Liver (tissue), 9 donors: ENCODE measurements around the gene TMEM50B. TPM values are rescaled to one million over a fixed set of nuclear protein-coding genes. Genes with fewer than 3 reads are reported as not detected.

Source experiments
- DNase-seq: peaks from one replicate; pipeline ENCODE4 v3.0.0-alpha.2; 2017; ENCODE audit warnings: low spot score
- H3K27ac ChIP-seq, 2 donors: one replicate each; pipeline ENCODE4 v1.7.0; 2013; ENCODE audit warnings: inconsistent platforms in 2 of 2, low read length in 2 of 2, control low read depth in 1 of 2, low read depth in 1 of 2, mild to moderate bottlenecking in 1 of 2
- H3K27me3 ChIP-seq, 4 donors: one replicate each; pipeline versions ENCODE4 v1.6.1 to v1.7.0; 2013; ENCODE audit warnings: low read length in 3 of 4, inconsistent platforms in 1 of 4, mild to moderate bottlenecking in 1 of 4, moderate library complexity in 1 of 4; ENCODE audit not compliant: control insufficient read depth in 4 of 4, insufficient read depth in 4 of 4
- H3K36me3 ChIP-seq, 4 donors: one replicate each; pipeline versions ENCODE4 v1.6.1 to v1.7.0; 2013; ENCODE audit warnings: low read length in 3 of 4, mild to moderate bottlenecking in 3 of 4, low read depth in 1 of 4, moderate library complexity in 1 of 4; ENCODE audit not compliant: control insufficient read depth in 4 of 4, insufficient read depth in 3 of 4
- H3K4me1 ChIP-seq, 4 donors: one replicate each; pipeline versions ENCODE4 v1.6.1 to v1.7.0; 2013; ENCODE audit warnings: low read length in 3 of 4, mild to moderate bottlenecking in 3 of 4, moderate library complexity in 1 of 4; ENCODE audit not compliant: control insufficient read depth in 4 of 4, insufficient read depth in 4 of 4
- H3K4me3 ChIP-seq, 3 donors: one replicate each; pipeline versions ENCODE4 v1.6.1 to v1.7.0; 2013; ENCODE audit warnings: low read length in 3 of 3, control low read depth in 1 of 3, low read depth in 1 of 3, mild to moderate bottlenecking in 1 of 3
- H3K9ac ChIP-seq, 2 donors: one replicate each; pipeline ENCODE4 v1.7.0; 2013; ENCODE audit warnings: low read length in 2 of 2, mild to moderate bottlenecking in 2 of 2, moderate library complexity in 2 of 2, control low read depth in 1 of 2, low read depth in 1 of 2
- H3K9me3 ChIP-seq, 4 donors: one replicate each; pipeline versions ENCODE4 v1.6.1 to v1.7.0; 2013; ENCODE audit warnings: low read length in 3 of 4; ENCODE audit not compliant: control insufficient read depth in 4 of 4
- CTCF ChIP-seq: fragments of 150-350 bp; IDR thresholded peaks from 2 replicates; pipeline ENCODE4 v1.5.1; 2017; ENCODE audit warnings: improper control_type of control experiment, low read depth, low read length; ENCODE audit not compliant: missing input control
- EGR1 ChIP-seq, 2 donors: IDR thresholded peaks; 2 replicates each; pipeline ENCODE4 v1.6.1; 2016 to 2018; ENCODE audit warnings: antibody characterized with exemption in 2 of 2, low read depth in 2 of 2
- GABPA ChIP-seq, 2 donors: IDR thresholded peaks in 1 of 2; conservative IDR thresholded peaks in 1 of 2; 2 replicates each; pipeline ENCODE4 v1.6.1; 2016; ENCODE audit warnings: antibody characterized with exemption in 2 of 2, mild to moderate bottlenecking in 1 of 2, moderate library complexity in 1 of 2
- HNF4G ChIP-seq: IDR thresholded peaks from 2 replicates; pipeline ENCODE4 v1.6.1; 2016; ENCODE audit warnings: antibody characterized with exemption
- JUND ChIP-seq, 2 donors: IDR thresholded peaks; 2 replicates each; pipeline ENCODE4 v1.6.1; 2016; ENCODE audit warnings: antibody characterized with exemption in 2 of 2
- NR2F2 ChIP-seq: IDR thresholded peaks from 2 replicates; pipeline ENCODE4 v1.6.1; 2016; ENCODE audit warnings: antibody characterized with exemption
- REST ChIP-seq: IDR thresholded peaks from 2 replicates; pipeline ENCODE4 v1.6.1; 2016; ENCODE audit warnings: antibody characterized with exemption, mild to moderate bottlenecking
- RXRA ChIP-seq, 2 donors: IDR thresholded peaks; 2 replicates each; pipeline ENCODE4 v1.6.1; 2017 to 2018; ENCODE audit warnings: antibody characterized with exemption in 2 of 2, mild to moderate bottlenecking in 1 of 2
- SP1 ChIP-seq: IDR thresholded peaks from 2 replicates; pipeline ENCODE4 v1.6.1; 2018; ENCODE audit warnings: antibody characterized with exemption, mild to moderate bottlenecking
- TAF1 ChIP-seq: conservative IDR thresholded peaks from 2 replicates; pipeline ENCODE4 v1.6.1; 2016; ENCODE audit warnings: antibody characterized with exemption, mild to moderate bottlenecking
- YY1 ChIP-seq: IDR thresholded peaks from 2 replicates; pipeline ENCODE4 v1.6.1; 2016; ENCODE audit warnings: antibody characterized with exemption, mild to moderate bottlenecking
- ZBTB33 ChIP-seq: IDR thresholded peaks from 2 replicates; pipeline ENCODE4 v1.6.1; 2016; ENCODE audit warnings: antibody characterized with exemption
- WGBS: extraction: QIAGEN DNeasy Blood & Tissue Kit; methylation state at CpG from one replicate; pipeline ENCODE4 v1.1.7; 2013; 5-methylcytosine and 5-hydroxymethylcytosine counted together
- polyA plus RNA-seq, 2 donors: library from polyadenylated mRNA; stranded (reverse) in 1 of 2; unstranded in 1 of 2; fragments of 200-250 nt in 1 of 2; fragments of >200 nt in 1 of 2; fragmentation: Nextera tagmentation in 1 of 2; extraction: Ambion mirVana in 1 of 2; gene quantifications; one replicate each; pipeline versions ENCODE4 v1.2.1 to v1.2.3, GENCODE V29; 2013 to 2015
- total RNA-seq, 2 donors: library from RNA; depleted of rRNA; stranded (reverse); fragments of >200 nt; gene quantifications; one replicate each; pipeline ENCODE4 v1.2.3, GENCODE V29; 2014
- donor health status: healthy.
- donor health status: healthy.
- donor health status: healthy.
- donor health status: healthy.
- donor health status: healthy.

The TMEM50B gene
- total and polyA plus RNA-seq, 4 donors, result 11.8 to 31.8 (median 29.9) TPM

- peaks cover 0 to 5% (median 3%) of the 10 kb centered on the region in 4 donors for H3K4me1 ChIP-seq
- no peak overlapping the region for H3K9ac ChIP-seq
- peaks cover 11 to 49% (median 34%) of the 10 kb centered on the region in 4 donors for H3K36me3 ChIP-seq
Measured at GRCh38 chr21:33419538-33420123, 60.1 kb downstream of the TMEM50B start.

GRCh38 chr21:33418691-33419090, 61.1 kb downstream of the TMEM50B start:
- no peak for DNase-seq
- H3K9ac ChIP-seq, result no peak overlapping the region
- H3K27ac ChIP-seq, result no peak overlapping the region
- peaks cover 0 to 5% (median 3%) of the 10 kb centered on the region in 4 donors for H3K4me1 ChIP-seq
- no peaks in the 10 kb centered on the region for H3K9me3 ChIP-seq
- 54% methylated on average over 2 of the region's 2 CpGs for WGBS
- H3K27me3 ChIP-seq, result no peaks in the 10 kb centered on the region
- H3K36me3 ChIP-seq, result peaks cover 5 to 45% (median 31%) of the 10 kb centered on the region in 4 donors
- no peak overlapping the region for H3K4me3 ChIP-seq
- TF ChIP-seq YY1, result no peak
- no peak for TF ChIP-seq JUND (IDR thresholded peaks at IDR 0.05)
- no peak for TF ChIP-seq REST
- TF ChIP-seq HNF4G, result no peak
- TF ChIP-seq EGR1 (IDR thresholded peaks at IDR 0.05; ENCODE audit: low read depth in 2 of 2), result no peak

More at GRCh38 chr21:33419538-33420123, 60.1 kb downstream of the TMEM50B start:
- WGBS, result 94% methylated on average over 12 of the region's 12 CpGs
- no peaks in the 10 kb centered on the region for H3K27me3 ChIP-seq
- no peaks in the 10 kb centered on the region for H3K9me3 ChIP-seq
- H3K4me3 ChIP-seq, result no peak overlapping the region
- TF ChIP-seq TAF1, result no peak
- no peak for TF ChIP-seq GABPA (IDR thresholded peaks at IDR 0.05 in 1 of 2, conservative IDR thresholded peaks at IDR 0.05 in 1 of 2)
- TF ChIP-seq ZBTB33, result no peak
- TF ChIP-seq JUND (IDR thresholded peaks at IDR 0.05), result no peak
- peak; percentile 14 to 23 for TF ChIP-seq RXRA (IDR thresholded peaks at IDR 0.05)
- TF ChIP-seq NR2F2, result peak; percentile 93
- DNase-seq, result no peak
- no peak overlapping the region for H3K27ac ChIP-seq

GRCh38 chr21:33414926-33415325, 64.8 kb downstream of the TMEM50B start:
- peaks cover 6 to 32% (median 24%) of the 10 kb centered on the region in 4 donors for H3K4me1 ChIP-seq
- no peak overlapping the region for H3K4me3 ChIP-seq
- H3K9ac ChIP-seq, result no peak overlapping the region
- no peak for DNase-seq
- no peak overlapping the region for H3K27ac ChIP-seq
- TF ChIP-seq SP1 (no peak), CTCF (no peak), REST (no peak)
- 90% methylated on average over 11 of the region's 11 CpGs for WGBS
- peaks cover 5 to 32% (median 18%) of the 10 kb centered on the region in 4 donors for H3K36me3 ChIP-seq
- H3K27me3 ChIP-seq, result no peaks in the 10 kb centered on the region
- H3K9me3 ChIP-seq, result no peaks in the 10 kb centered on the region
